NCI-H146 (cell line): ENCODE data around the gene EYS.

Source experiments
- DNase-seq: peaks from one replicate; lab custom pipeline; 2025; lab: John Stamatoyannopoulos, UW

EYS gene

DNA sequence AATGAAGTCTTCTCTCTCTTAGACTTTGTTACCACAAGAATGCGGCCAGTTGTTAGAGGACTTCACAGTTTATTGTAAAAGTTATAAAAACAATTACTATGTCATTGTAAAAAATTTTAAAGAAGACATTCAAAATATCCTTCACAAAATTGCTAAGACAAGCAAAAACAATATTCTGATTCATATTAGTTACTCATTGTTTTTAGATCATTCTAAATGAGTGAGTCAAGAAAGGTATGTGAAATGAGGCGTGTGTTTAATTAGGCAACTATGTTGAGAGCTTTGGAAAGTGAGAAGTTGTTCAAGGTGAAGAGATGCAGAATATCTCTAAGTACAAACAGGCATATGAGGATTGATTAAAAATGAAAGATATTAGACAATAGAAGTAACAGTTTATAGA lies 875.3 kb downstream of the EYS start:
- DNase-seq, result no peak

DNA sequence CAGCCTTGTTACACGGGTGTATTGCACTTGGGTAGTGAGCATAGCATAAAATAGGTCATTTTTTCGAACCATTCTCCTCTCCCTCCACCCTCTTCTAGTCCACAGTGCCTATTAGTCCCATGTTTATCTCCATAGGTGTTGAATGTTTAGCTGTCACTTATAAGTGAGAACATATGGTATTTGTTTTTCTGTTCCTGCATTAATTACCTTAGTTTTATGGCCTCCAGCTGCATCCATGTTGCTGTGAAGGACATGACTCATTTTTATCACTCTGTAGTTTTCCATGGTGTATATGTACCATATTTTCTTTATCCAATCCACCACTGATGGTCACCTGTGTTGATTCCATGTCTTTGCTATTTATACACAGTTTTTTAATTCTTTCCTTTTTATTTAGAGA lies 889.5 kb downstream of the EYS start:
- DNase-seq, result no peak

DNA sequence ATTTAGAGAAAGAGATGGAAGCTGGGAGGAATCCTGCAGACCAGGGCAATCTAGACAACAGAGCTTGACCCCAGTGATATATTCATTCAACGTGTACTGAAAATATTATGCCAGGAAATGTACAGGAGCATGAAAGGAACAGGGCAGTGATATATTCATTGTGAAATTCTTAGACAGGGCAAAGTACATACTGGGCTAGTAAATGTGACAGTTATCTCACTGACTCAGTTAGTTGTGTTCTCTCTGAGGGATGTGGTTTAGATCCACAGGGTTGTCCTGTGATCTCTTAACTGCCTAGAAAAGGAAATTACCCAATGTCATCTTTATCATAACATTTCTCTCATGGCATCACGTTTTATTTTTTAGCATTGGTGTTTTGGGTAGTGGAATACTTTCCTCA lies 891.3 kb downstream of the EYS start:
- DNase-seq, result no peak

DNA sequence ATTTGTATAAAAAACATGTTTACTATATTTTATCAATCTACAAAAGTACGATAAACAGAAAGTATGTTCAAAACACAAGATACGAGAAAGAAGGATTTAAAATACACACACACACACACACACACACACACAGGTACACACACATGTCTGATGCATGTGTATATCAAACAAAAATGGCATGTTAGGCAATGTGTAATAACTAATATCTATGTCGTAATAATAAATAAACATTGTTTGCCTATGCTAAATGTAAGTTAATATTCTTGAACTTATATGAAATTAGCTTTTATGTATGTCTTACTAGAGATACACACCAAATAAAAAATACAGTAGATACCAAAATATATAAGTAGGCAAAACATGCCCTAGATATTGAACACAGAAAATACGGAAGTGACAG lies 894.9 kb downstream of the EYS start:
- no peak for DNase-seq

DNA sequence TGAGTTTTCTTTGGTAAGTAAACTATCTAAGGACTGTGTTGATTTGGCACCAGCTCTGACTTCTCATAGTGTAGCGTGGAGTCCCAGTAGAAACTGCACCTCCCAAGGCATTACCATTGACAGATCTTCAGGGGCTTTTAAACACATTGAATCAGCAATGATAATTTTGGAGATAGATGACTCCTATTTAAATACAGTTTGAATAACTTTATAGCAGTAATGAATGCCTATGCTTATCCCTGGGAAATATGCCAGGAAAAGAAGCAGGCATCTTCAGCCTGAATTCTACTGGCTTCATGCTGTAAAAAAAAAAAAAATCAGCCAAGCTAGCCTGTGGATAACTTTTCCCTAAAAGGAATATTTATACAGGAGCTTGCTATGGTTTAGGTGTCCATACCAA lies 895.9 kb downstream of the EYS start:
- DNase-seq, result no peak

DNA sequence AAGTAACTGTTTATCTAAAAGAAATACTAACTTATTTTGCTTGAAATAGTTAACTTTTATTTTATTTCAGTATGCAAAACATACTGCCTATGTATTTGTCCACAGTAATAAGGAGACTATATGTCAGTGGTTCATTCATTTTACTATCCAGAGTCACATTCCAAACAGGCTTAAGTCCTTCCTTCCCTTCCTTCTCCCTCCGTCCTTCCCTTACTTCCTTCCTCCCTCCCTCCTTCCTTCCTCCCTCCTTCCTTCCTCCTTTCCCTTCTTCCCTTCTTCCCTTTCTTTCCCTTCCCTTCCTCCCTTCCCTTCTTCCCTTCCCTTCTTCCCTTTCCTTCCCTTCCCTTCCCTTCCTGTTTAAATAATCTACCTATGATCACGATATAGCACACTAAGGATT lies 899.2 kb downstream of the EYS start:
- no peak for DNase-seq

DNA sequence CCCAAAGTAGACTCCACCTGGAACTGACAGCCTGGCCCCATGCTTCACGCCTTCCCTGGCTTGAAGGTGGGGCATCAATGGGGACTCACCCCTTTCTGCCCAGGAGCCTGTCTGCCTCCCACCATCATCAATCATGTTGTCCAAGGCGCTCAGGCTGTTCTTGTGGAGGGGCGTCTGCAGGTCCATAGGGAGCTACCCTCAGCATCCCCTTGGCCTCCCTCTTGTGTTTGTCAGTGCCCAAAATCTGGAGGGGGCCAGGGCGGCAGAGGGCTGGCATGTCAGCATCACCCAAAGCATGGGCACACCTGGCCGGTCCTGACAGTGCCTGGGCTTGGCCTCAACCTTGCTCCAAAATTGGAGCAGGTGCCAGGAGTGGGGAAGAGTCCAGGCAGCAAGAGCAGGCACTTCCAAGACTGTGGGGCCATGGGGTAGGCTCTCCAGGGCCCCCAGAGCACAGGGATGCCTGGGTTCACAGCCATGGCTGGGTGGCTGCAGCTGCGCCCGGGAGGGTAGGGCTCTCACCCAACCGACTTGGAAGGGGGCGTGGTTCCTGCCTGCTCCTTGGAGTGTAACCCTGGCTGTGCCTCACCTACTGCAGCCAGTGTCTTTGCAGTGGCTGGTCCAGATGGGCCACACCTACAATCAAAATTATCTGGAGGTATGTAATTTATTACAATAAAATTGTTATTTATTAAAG lies 903.4 kb downstream of the EYS start:
- DNase-seq, result no peak

DNA sequence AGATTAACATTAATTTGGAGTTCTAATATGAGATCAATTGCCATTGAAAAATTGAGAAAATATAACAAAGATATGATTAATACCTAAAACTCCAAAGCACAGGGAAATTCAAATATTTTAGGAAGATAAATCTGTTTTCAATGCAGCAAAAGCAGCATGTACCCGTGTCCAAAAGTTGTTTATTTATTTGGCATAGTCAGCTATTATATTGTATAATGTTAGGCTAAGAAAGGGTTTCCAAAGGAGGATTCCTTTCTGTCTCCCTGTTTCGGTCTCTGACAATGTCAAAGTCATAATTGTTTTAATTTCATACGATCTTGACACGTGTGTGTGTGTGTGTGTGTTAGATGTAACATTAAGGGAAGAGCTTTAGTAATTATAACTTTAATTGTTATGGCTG lies 914.5 kb downstream of the EYS start:
- DNase-seq, result no peak

DNA sequence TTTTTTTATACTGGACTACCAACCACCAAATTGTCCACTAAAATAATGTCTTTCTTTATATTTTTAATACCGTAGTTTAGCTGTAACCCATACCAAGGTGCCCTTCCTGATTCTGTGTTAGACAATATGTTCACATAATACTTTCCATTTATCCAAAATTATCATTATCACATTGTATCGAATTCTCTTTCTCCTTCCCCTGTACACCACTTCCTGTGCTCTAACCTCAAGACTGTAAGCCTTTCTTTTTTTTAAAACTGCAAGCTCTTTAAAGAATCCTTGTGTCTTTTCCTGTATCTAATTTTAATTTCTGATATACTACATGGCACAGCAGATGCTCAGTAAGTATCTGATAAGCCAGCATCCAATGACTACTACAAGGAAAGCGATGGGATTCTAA lies 917.5 kb downstream of the EYS start:
- no peak for DNase-seq

DNA sequence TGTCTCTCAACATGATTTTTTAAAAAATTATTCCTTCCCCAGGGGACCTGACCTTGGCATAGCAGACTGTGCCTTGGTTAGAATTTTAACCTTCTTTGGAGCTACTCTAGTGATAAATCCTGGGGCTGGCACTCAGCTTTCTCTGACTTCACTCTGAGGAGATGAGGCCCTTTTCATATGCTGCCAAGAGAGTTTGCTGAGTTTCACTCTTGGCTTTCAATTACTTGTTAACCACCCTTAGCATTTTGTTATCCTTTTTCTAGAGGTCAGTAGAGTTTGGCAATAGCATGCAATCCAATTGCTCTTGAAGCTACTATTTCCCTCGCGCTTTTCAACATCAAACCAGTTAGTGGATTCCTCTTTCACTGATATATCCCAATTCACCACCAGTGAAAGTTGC lies 920.3 kb downstream of the EYS start:
- no peak for DNase-seq

DNA sequence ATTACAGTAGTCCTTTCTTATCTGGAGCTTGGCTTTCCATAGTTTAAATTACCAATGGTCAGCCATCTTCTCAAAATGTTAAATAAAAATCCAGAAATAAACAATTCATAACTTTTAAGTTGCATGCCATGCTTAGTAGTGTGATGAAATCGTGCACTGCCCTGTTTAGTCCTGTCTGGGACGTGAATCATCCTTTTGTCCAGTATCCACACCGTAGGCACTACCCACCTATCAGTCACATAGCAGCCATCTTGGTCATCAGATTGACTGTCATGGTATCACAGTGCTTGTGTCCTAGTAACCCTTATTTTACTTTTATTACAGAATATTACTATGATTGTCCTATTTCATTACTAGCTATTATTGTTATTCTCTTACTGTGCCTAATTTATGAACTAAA lies 924.1 kb downstream of the EYS start:
- DNase-seq, result no peak

DNA sequence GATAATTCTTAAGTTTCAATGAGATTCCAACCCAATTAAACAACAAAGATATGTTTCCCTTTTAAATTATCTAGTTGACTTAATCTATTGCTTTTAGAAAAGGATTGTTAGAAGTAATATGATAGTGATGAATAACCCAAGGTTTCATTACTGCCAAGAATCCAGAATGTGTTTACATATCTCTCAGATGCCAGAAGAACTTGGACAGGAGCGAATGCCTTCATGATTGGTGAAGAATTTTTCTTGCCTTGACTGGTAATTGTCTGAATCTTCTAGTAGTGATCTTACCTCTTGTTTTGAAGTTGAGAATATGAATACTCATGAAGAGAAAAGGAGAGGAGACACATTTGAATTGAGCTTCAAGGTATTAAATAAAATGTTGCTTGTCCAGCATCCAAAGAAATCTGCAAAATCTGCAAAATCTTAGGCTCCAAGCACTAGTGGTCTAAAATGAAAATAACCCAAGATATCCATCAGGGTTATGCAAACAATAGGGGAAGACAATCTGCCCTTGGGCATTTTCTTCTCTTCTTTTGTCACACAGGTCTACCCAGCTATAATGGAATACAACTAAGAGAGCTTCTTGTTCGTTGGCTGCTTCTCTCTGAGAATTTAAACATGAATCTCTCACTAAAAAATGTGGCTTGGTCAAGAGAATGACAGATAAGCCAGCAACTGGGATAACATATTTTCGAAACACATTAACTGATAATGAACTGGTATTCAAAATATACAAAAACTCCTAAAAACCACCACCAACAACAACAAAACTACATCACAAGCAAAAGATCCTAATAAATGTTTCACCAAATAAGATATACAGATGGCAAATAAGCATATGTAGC lies 928.9 kb downstream of the EYS start:
- DNase-seq, result no peak

DNA sequence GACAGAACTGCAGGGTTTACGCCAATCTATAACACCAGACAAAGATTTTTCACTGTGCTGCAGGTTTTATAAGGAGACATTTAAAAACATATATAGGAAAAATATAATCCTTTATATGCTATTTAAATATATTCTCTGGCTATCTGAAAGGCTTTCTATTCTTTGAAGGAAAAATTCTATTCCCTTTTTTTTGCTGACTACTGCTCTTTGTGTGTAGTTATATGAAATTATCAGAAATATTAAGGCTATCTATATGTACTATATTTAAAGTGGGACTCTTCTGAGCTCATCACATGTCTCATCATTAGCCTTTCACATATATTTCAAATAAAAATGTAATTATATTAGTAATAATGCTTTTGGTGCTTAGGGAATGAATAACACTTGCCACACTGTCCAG lies 930.7 kb downstream of the EYS start:
- no peak for DNase-seq

DNA sequence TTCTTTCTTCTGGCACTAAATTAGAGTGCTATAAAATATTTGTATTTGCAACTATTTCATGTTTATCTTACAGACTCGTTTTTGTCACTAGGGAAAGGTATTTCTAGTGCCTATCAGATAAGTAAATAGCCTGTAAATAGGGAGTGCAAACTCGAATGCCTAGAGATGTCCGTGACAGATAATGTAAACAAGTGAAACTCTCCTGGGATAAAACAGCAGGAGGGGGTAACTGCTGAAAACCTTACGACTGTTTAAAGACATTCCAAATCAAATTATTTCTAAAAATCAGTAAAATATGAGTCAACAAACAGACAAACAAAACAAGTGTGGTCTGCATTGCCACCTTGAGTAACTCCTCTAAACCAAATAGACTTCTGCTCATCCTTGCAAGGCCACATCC lies 932.1 kb downstream of the EYS start:
- no peak for DNase-seq

DNA sequence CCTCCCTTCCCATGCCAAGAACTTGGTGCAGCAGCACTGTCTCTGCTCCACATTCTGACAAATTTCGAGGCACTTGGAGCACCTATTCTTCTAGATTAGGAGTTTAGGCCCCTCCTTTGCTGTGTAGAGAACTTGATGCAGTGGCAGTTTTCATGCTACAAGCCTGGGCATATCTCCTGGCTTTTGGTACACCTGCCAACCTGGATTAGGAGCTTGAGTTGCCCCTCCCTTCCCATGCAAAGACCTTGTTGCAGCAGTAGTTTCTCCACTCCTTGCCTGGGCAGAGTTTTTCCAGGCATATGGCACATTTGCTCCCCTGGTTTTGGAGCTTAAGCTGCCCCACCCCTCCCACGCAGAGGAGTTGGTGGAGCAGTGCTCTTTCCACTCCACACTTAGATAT lies 956.1 kb downstream of the EYS start:
- no peak for DNase-seq

DNA sequence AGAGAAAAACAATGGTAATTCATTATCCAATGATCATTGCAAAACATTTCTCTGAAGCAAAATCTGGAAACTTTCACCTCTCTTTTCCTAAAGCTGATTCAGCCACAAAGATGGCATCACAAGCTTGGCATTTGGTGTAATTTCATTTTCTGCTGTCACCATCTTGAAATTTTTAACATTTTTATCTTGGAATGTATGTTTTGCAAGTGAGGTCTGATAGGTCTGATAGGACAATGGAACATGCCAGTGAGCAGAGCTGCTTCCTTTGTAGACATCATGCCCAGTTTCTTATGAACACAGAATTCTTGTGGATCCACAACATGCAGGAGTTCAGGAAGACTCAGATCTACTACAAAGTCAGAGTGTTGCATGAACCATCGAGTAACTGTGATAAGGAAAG lies 969.6 kb downstream of the EYS start:
- no peak for DNase-seq

DNA sequence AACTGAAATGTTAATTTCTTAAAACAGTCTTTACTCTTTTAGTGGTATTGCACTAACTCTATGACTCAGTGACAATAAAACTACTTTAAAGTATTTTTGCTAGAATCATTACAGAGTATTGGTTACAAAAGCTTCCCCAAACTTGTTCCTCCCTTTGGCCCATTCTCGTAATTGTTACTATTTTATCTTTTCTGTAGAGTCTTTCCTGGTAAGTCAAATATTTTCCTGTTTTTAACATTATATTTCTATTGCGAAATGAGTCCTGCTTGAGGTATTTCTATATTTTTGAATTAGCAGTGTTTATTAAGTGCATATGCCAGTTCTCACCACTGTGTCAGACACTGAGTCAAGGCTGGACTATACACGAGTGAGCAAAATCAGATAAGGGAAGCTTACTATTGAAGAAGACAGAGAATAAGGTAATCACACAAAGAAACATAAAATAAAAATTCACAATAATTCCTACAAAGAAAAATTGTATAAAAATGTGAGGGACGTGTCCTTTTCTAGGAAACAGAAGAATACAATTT lies 970.5 kb downstream of the EYS start:
- DNase-seq, result no peak

DNA sequence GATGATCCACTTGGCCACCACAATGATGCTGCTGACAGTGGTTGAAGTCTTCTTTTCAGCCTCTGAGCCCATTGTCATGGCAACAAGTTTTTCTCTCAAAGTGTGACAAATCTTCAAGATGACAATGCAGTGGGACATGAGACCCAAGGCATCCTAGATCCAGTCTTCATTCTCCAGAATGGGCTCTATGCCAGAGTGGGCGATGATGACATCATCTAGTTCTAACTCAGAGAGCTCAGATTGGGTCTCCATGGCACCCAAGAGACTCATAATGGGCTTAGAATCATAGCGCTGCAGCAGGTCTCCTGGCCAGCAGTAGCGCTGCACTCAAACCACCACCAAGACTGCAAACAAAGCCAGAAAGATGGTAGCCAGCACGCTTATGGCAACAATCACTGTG lies 973.6 kb downstream of the EYS start:
- DNase-seq, result no peak

DNA sequence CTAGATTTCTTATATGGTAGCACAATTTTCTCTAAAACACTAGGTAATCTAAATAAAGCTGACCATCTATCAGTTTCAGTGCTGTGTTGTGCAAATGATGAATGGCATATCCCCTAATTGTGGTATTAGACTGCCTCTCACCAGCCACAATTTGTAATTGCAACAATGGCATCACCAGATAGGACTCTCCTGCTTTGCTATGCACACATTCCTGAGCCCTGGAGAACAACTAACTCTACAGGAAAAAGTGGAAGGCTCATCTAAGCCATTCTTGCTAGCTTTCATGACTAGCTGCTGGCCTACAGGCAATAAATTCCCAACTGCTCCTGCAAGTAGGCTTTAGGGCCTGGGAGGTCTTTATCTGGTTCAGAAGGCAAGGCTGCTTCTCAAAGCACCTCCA lies 974.1 kb downstream of the EYS start:
- no peak for DNase-seq

DNA sequence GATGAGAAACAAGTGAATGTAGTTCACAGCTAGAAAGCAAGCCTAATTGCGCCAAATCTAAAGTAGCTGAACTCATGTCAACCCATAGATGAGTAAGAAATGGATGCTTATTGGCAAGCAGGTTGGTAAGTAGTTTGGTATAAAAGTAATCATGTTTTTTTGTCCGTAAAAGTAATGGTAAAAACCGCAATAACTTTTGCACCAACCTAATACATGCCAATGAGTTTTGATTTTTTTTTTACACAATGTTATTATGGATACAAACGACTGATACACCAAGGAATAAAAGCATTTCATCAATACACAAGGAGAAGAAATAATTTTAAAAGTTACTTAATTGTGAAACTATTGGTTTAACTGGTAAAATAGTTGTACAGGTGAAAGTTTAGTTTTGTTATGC lies 977.5 kb downstream of the EYS start:
- DNase-seq, result no peak

DNA sequence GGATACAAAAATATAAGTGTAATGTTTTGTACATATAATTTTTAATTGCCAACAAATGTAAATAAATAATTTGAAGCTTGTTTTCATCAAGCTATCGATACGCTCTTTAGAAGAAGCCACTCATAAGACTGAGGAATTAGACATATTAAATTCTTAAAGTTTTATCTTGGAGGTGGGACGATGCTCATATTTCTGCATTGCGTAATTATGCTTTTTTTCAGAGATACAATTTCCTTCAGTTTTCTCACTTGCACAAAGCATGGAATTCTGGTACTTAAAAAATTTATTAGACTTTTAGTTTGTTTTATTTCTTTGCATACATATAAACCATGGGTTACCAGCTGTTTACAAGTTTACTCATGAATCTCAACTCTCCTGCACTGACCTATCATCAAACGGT lies 980.0 kb downstream of the EYS start:
- DNase-seq, result no peak

DNA sequence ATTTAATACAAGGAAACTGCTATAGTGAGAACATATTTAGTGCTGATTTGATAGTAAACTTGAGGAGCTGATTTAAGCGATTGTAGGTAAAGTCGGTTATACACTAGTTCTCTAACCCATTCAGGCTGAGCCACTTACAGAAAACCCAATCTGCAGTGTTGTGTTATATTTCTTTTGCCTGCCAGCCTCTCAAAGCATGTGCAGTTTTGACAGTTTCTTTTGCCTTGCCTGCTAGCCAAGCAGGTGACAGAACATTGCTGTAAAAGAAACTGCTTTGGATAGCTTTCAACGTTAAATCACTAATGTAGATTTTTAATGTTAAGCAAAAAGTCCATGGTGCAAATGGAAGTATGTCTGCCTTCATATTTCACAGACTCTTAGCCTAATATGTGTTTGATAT lies 982.9 kb downstream of the EYS start:
- no peak for DNase-seq

DNA sequence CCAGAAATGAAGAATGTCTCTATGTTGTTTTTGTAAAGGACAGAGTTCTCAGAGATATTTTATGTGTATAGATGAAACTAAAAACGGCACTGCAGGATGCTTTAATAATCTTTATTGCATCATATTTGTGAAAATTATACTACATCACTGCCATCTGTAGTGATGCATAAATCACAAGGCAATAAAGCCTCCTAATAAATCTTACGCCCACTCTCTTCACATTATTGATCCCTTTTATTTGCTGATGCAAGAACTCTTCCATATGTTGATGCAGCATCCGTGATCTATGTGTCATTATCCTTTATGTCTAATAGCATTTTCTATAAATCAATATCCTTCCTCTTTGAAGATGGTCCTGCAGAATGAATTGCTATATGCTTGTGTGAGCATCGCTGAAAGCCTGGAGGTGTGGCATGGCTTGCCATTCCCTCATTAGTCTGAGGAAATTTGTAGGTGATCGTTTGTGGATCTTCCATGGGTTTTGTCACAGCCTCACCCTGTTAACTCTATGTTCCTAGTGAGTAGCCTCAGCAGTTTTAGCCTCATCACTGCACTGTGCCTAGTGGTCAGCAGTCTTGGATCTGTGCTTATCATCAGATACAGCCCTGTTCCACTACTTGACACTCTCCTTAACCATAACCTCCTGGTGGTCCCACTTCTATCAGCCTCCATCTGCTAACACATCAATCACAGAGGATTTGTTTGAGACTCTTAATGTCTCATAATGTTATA lies 983.5 kb downstream of the EYS start:
- DNase-seq, result no peak
